Ovary (tissue), 3 donors: ENCODE measurements around the gene FAM110A.

Experiments used
- POLR2A ChIP-seq: fragments of 450-650 bp; IDR thresholded peaks from one replicate; pipeline ENCODE4 v1.6.1; 2017; ENCODE audit warnings: antibody characterized with exemption, mild to moderate bottlenecking, moderate library complexity
- TF ChIP-seq, protein P1 (sequence below), 3 donors: fragments of 450-650 bp in 2 of 3; fragments of 200-600 bp in 1 of 3; IDR thresholded peaks; one replicate each; pipeline versions ENCODE4 v1.5.1 to v1.8.0; 2016 to 2022; ENCODE audit warnings: antibody characterized with exemption in 3 of 3, mild to moderate bottlenecking in 1 of 3
- donor health status: DM: no; HTN: no; CAD: no.

- no peak for TF ChIP-seq POLR2A
- TF ChIP-seq, protein P1, sequence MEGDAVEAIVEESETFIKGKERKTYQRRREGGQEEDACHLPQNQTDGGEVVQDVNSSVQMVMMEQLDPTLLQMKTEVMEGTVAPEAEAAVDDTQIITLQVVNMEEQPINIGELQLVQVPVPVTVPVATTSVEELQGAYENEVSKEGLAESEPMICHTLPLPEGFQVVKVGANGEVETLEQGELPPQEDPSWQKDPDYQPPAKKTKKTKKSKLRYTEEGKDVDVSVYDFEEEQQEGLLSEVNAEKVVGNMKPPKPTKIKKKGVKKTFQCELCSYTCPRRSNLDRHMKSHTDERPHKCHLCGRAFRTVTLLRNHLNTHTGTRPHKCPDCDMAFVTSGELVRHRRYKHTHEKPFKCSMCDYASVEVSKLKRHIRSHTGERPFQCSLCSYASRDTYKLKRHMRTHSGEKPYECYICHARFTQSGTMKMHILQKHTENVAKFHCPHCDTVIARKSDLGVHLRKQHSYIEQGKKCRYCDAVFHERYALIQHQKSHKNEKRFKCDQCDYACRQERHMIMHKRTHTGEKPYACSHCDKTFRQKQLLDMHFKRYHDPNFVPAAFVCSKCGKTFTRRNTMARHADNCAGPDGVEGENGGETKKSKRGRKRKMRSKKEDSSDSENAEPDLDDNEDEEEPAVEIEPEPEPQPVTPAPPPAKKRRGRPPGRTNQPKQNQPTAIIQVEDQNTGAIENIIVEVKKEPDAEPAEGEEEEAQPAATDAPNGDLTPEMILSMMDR (IDR thresholded peaks at IDR 0.05), result no peak
These were observed 42.5 kb upstream of the FAM110A start for GRCh38 chr20:791056-791455.
